Dedifferentiated amniotic fluid mesenchymal stem cell (primary cell): ENCODE data around the gene SORBS2.
A peak's percentile ranks its signal among the peaks of the same experiment; 100 is the strongest.

ENCODE experiments used
- DNase-seq: peaks from one replicate; pipeline ENCODE4 v3.0.0-alpha.2; 2016; ENCODE audit errors: extremely low spot score

SORBS2 gene

DNA sequence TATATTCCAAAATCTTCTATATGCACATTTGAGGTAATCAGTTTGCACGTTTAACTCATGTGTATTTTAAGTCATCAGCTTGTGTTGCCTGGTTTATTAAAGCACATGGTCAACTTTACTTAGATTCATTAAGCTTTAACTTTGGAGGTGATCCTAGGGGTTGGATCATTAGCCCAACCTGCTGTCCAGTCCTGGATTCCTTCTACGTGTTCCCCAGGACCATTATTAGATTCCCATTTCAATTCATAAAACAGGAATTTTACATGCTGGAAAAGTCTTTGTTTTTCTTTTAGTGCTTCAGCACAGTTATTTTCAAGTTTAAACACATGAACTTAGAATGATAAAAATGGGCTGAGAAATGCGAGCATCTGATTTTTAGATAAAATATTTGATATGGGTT is 132.5 kb downstream of the SORBS2 start:
- no peak for DNase-seq

GRCh38 chr4:185677637-185678314 is 134.2 kb downstream of the SORBS2 start:
- no peak for DNase-seq

DNA sequence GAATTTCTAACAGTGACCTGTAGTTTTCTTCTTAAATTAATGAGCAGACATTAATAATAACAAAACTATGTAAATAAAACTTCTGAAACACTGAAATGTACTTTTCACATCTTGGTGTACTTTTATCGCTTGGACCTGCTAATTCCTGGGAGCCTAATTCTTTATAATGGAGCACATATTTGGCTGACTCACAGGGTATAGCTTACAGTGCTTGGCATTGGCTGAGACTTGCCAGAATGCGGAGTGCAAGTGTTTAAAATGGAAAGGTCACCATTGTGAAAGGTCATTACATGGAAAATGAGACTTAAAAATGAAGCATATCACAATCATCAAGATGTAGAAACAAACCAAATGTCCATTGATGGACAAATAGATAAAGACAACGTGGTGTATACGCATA is 139.4 kb downstream of the SORBS2 start:
- no peak for DNase-seq

DNA sequence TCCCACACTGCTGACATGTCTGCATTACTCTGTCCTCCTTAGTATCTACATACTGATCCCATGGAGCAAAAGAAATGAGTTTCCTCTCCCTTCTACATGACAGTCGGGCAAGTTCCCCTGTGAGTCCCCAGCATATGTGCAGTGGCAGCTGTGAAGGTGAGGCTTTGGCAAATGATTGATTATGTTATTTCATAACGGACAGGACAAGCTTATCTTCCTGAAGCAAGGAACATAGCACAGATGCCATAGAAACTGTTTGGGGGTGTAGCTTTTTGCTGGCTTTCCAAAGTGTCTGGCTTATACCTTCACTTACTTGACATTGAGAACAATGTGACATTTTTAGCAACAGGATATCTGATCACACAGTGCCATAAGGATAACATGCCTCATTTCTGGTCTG is 139.8 kb downstream of the SORBS2 start:
- no peak for DNase-seq

- DNase-seq: no peak
Measured at GRCh38 chr4:185671496-185671895, 140.5 kb downstream of the SORBS2 start.

DNA sequence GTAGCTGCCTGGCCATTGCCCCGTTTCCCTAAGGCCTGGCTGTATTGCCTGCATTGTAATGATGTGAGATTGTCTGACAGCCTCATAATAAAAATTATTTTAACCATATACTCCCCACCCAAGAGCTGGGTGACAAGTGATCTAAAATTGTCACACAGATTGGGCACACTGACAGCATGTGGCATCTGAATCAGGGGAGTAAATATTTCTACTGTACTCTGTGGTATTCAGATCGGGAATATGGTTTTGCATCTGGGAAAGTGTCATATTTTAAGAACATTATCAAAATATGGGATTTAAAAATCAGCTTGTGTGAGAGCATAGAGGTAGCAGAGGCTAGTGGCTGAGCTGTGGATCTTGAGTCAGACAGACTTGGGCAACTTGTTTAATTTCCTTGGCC is 140.9 kb downstream of the SORBS2 start:
- DNase-seq: no peak

GRCh38 chr4:185669288-185669687 is 142.7 kb downstream of the SORBS2 start:
- no peak for DNase-seq

DNA sequence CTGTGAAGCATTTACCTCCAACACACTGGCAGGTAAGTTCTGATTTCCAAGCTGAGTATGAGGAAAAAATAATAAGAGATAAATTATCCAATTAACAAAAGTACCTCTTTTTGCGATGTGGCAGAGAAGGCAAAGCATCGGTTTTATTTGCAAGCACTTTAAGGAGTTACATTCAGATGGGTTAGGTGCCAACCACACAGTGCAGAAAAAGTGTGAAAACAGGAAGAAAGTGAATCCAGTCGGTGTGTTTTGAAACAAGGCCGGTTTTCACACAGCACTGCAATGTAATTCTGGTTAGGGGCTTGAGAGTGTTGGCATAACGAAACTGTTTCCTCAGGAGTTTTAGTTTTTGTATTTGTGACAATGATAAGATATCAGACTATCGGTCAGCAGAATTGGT is 145.8 kb downstream of the SORBS2 start:
- no peak for DNase-seq

DNA sequence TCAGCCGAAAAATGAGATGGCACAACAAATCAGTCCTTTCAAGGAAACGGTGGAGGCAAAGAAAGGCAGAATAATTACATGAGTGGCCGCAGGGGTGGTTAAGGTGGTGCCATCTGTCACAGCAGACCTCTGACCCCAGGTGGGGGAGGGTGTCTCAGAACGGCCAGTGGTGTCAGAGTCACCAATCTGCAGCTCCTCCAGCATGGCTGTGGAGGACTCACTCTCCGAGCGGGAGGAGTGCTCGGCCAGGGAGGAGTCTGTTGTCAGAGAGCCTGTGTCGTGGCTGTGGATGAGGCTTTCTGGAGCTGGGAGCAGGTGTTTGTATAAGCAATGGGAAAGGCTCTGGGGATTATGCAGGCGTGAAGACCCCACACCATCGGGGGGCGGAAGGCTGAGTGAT is 146.3 kb downstream of the SORBS2 start:
- no peak for DNase-seq

DNA sequence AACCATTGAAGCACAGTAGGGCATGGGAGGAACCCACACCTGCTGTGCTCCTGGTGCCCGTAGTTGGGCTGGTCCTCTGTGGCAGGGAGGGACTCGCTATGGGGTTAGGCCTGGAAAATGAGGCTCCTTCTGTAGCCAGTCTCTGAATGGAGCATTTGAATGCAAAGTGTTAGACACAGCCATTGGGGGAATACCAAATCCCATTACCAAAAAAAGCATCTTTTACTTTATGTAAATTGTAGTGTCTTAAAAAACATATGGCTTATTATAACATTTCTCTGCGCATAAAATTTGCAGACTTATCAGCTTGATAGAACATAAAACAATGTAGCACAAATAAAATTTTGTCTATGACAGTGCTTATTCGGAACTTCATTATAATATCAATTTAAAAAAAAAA is 147.5 kb downstream of the SORBS2 start:
- no peak for DNase-seq

DNA sequence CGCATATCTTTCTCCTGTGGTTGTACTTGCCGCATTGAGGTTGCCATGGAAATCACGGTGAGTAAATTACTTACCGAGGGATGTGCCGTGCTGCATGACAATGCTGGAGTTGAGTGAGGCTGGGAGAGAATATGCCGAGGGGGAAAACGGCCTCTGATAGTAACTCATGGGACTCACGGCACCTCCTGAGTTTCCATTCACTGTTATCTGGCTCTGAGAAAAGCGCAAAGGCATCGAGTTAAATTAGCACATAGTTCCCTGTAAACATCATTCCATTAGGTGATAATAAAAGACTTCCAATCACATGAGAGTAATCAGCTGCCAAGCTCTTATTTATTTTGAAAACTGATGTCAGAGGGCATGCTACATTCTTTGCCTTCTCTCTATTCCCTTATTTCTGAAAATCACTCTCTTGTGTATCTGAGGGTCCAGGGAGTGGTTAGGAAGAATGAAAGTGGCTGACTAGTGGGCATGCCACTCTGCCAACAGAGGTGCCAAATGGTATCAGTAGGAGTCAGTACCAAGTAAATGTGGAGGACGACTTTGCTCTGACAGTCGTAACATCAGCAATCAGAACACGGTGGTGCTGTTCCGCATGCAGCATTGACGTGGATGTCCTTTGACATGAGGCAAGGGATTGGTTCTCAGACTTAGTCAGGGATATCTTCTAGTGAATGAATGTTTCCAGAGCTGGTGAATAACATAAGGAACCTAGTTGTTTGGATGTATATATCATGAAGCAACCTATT is 149.8 kb downstream of the SORBS2 start:
- DNase-seq: no peak

DNA sequence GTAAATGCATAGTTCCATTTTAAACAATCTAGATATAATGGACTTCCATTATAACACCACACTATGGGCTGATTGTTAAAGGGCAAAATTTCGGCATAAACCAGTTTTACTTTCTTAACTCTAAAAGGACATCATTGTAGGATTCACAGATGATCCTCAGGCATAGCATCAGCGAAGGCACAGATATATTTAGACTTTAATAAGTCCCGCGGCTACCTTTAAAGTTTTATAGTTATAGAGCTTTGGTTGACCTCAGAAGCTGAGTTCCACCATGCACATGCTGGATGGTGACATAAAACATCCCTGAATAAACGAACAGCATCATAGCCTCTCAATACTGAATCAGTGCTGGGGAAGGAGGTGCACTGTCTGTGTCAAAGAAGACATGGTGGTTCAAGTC is 151.7 kb downstream of the SORBS2 start:
- no peak for DNase-seq

GRCh38 chr4:185657699-185658098 is 154.3 kb downstream of the SORBS2 start:
- no peak for DNase-seq

DNA sequence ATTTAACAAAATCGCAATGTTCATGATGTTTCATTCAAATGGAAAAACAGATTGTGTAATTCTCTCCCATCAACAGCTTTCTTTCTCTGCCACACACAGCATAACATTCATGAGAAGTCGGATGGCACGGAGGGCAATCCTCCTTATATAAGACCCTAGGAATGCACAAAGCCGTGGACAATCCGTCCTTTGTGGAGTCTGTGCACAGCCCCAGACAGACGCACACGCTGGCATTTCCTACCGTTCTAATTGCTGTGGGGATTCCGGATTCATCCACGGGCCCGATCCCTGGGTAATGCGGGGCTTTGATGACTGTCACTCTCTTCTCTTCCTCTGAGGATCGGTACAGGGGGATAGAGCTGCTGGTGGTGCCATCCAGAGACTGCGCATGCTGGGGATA is 154.8 kb downstream of the SORBS2 start:
- DNase-seq: no peak

GRCh38 chr4:185656467-185656931 is 155.5 kb downstream of the SORBS2 start:
- peak; percentile 59 for DNase-seq

GRCh38 chr4:185654965-185655554 is 156.9 kb downstream of the SORBS2 start:
- no peak for DNase-seq

- DNase-seq: no peak
Measured at GRCh38 chr4:185654311-185654710, 157.7 kb downstream of the SORBS2 start.

DNA sequence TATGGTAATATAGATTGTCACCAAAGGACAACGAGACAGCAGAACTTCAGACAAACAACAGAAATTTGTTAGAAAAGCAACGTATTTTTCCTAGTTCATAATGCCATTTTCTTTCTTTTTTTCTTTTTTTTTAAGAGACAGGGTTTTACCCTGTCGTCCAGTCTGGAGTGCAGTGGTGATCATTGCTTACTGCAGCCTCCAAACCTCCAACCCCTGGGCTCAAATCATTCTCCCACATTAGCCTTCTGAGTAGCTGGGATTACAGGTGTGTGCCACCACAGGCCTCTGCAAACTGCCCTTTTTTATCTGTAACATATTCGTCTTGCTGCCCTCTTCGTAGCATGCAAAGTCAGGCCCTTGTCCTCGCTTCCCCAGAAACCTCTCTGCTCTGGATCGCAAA is 160.1 kb downstream of the SORBS2 start:
- DNase-seq: no peak

DNA sequence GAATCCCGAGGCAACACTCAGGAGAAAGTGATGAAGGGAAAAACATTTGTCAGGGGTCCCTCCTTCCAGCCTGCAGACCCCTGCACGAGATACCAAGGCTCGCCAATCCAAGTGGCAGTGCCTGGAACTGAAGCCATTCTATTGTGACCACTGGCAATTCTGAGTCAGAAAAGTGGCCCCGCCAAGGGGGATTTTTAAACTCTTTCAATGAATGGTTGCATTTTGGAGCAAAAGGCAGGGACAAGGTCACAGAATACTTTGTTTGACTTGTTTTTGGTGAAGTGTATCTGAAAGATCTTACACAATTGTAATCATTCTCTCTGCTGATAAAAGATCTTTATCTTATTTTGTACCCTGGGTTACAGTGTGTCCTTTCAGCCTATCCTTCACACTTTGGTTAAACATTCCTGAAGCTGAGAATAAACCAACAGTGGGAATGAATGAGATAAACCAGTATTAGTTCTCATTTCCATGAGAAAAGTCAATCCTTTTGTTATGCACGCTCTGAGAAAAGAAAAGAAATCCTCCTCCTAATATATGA is 160.8 kb downstream of the SORBS2 start:
- DNase-seq: no peak

- DNase-seq: no peak
Measured at GRCh38 chr4:185648631-185649030, 163.4 kb downstream of the SORBS2 start.

DNA sequence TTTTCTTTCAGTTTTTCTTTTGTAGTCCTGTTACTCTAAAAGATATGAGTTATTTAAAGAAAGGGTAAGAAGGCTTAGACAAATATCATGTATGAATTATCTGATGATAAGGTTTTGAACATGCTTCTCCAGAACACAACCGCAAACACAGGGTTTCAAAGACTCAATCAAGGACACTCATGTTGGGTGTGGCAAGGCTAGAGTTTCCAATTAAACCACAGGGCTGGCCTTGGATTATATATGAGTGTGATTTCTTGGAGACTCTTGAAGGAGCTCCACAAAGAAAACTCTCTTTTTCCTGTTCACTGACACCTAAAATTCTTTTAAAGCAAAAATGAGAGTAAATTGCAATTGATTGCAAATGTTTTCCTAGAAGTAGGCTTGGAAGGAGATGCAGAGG is 166.6 kb downstream of the SORBS2 start:
- no peak for DNase-seq

DNA sequence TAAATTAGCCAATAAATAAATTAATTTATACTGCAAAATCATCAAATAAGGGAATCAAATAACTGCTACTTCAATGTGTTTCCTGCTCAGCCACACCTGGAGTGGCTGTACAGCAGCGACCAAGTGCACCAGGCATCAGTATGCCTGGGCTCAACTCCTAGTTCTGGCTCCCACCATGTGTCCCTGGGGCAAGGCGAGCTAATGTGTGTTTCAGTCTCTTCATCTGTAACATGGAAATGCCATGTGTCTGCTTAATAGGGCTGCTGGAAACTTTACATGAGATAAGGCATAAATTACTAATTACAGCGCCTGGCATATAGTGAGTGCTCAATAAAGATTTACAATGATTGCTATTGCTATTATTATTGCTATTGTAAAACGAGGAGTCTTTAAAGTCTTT is 167.6 kb downstream of the SORBS2 start:
- DNase-seq: no peak

- no peak for DNase-seq
Measured at GRCh38 chr4:185642907-185643306, 169.1 kb downstream of the SORBS2 start.
